ENCODE data around the gene SLC26A9. TPM values are rescaled to one million over a fixed set of nuclear protein-coding genes. Genes with fewer than 3 reads are reported as not detected.

SLC26A9 gene
- total and polyA plus RNA-seq, 10 of the 15 experiments (the other 5 are each of a cell fraction or from before 2014, with no cell fraction given) = 0.09 to 0.40 (median 0.17) TPM

GRCh38 chr1:205945069-205945468 is 1.8 kb upstream of the SLC26A9 start:
- WGBS (ENCODE audit: insufficient coverage, insufficient replicate concordance, low lambda C conversion rate, missing lambda C conversion rate) = 18% methylated on average over 3 of the region's 3 CpGs
- H3K79me2 ChIP-seq (ENCODE audit: control insufficient read depth, insufficient read depth, low read length) = no peaks in the 10 kb centered on the region
- DNase-seq (ENCODE audit: low read depth, low spot score) (no peak), ATAC-seq (no peak), FAIRE-seq (no peak)
- no TSS peak for BruUV-seq (replicated peaks)
- no peak overlapping the region for H3K27ac ChIP-seq (ENCODE audit: control insufficient read depth, insufficient read depth)
- no peak overlapping the region for H3K4me2 ChIP-seq (ENCODE audit: control insufficient read depth, insufficient read depth)
- H3K4me3 ChIP-seq = no peak overlapping the region
- H3K36me3 ChIP-seq (ENCODE audit: control insufficient read depth in 2 of 2, insufficient read depth in 2 of 2, low read length in 1 of 2) = no peaks in the 10 kb centered on the region
- no peaks in the 10 kb centered on the region for H3K9me3 ChIP-seq (replicated peaks; ENCODE audit: control insufficient read depth, insufficient read depth, low read length)
- H3K9ac ChIP-seq (ENCODE audit: control insufficient read depth, insufficient read depth, low read length) = no peak overlapping the region
- H2AFZ ChIP-seq (ENCODE audit: control insufficient read depth, low read depth, low read length) = no peak overlapping the region
- peaks cover 0 to 6% of the 10 kb centered on the region in 2 experiments; a peak in 2 of 4 replicates for H3K27me3 ChIP-seq (replicated peaks in 1 of 2; ENCODE audit: control insufficient read depth in 2 of 2, insufficient read depth in 2 of 2, low read length in 1 of 2)
- ChIA-PET POLR2A (no interaction called here), SMC1A (ENCODE audit: uncharacterized antibody, unreplicated experiment) (interaction anchor here (1.6 to 1.9 kb wide), 2 partner anchors 16 to 154 kb away, joined by 4 read pairs; no protein-coding TSS in a partner anchor), CTCF (no interaction called here), RAD21 (ENCODE audit: unreplicated experiment) (no interaction called here)
- H3K4me1 ChIP-seq (ENCODE audit: control insufficient read depth, insufficient read depth, low read length) = no peaks in the 10 kb centered on the region
- H4K20me1 ChIP-seq (ENCODE audit: control insufficient read depth, insufficient read depth) = no peaks in the 10 kb centered on the region
- intact Hi-C loops (cut with micrococcal nuclease; ENCODE audit: unreplicated experiment) = no loop called here
- in situ Hi-C loops (cut with MboI) = no loop called here
- TF ChIP-seq ETV6 (conservative IDR thresholded peaks at IDR 0.05 in 1 of 2, IDR thresholded peaks at IDR 0.05 in 1 of 2; ENCODE audit: borderline replicate concordance in 1 of 2, low read depth in 1 of 2) = no peak
- TF ChIP-seq CBX5 (IDR thresholded peaks at IDR 0.05; ENCODE audit: low read depth) = no peak
- no peak for TF ChIP-seq SIX5 (IDR thresholded peaks at IDR 0.05; ENCODE audit: low read depth, low read length, severe bottlenecking)
- no peak for TF ChIP-seq TAF1 (IDR thresholded peaks at IDR 0.05; ENCODE audit: borderline replicate concordance, low read depth, low read length)
- TF ChIP-seq PAX5 (IDR thresholded peaks at IDR 0.05; ENCODE audit: borderline replicate concordance, low read depth, low read length) = no peak
- no peak for TF ChIP-seq ZBTB11 (CRISPR knock-in tag; IDR thresholded peaks at IDR 0.05)
- no peak for TF ChIP-seq RAD21 (IDR thresholded peaks at IDR 0.05; ENCODE audit: insufficient read depth, low read depth, low read length)
- no peak for TF ChIP-seq CEBPZ (IDR thresholded peaks at IDR 0.05; ENCODE audit: low read depth, low read length)
- TF ChIP-seq PBX3 (IDR thresholded peaks at IDR 0.05; ENCODE audit: insufficient replicate concordance, low read depth, low read length) = no peak
- no peak for TF ChIP-seq CREB1 (IDR thresholded peaks at IDR 0.05; ENCODE audit: low read depth)
- TF ChIP-seq ZBTB40 (IDR thresholded peaks at IDR 0.05; ENCODE audit: borderline replicate concordance) = no peak
